ENCODE data around the gene PPP2R5B. TPM values are rescaled to one million over a fixed set of nuclear protein-coding genes. Genes with fewer than 3 reads are reported as not detected.

Gene PPP2R5B
- total and polyA plus RNA-seq, 9 of the 15 experiments (the other 6 are each of a cell fraction or from before 2014, with no cell fraction given), result 0.10 to 7.8 (median 3.3) TPM

DNA sequence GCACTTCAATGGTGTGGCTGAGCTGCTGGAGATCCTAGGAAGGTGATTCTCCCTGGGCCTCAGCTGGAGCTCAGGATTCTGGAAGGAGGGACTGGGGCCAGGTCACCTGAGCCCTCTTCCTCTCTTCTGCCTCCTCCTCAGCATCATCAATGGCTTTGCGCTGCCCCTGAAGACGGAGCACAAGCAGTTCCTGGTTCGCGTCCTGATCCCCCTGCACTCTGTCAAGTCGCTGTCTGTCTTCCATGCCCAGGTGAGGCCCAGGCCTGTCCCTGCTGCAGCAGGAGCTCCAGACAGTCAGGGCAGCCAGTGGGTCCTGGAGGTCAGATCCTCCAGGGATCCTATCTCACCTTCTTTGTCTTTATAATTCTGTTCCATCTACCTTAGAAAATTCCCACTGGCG, 5.9 kb downstream of the PPP2R5B start (continued):
- TF ChIP-seq POLR3A (IDR thresholded peaks at IDR 0.05; ENCODE audit: borderline replicate concordance, extremely low read depth, insufficient read depth, insufficient read length), result no peak
- TF ChIP-seq, protein P1, sequence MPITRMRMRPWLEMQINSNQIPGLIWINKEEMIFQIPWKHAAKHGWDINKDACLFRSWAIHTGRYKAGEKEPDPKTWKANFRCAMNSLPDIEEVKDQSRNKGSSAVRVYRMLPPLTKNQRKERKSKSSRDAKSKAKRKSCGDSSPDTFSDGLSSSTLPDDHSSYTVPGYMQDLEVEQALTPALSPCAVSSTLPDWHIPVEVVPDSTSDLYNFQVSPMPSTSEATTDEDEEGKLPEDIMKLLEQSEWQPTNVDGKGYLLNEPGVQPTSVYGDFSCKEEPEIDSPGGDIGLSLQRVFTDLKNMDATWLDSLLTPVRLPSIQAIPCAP (CRISPR knock-in tag; IDR thresholded peaks at IDR 0.05; ENCODE audit: borderline replicate concordance), result no peak
- TF ChIP-seq CTBP1 (IDR thresholded peaks at IDR 0.05; ENCODE audit: borderline replicate concordance), result no peak
- TF ChIP-seq ZKSCAN3 (CRISPR knock-in tag; IDR thresholded peaks at IDR 0.05), result no peak
- no peak for TF ChIP-seq MEIS2 (IDR thresholded peaks at IDR 0.05; ENCODE audit: partially characterized antibody)
- TF ChIP-seq ZNF140 (CRISPR knock-in tag; IDR thresholded peaks at IDR 0.05), result no peak
- no peak for TF ChIP-seq TAL1 (IDR thresholded peaks at IDR 0.05)
- TF ChIP-seq TSHZ1 (CRISPR knock-in tag; IDR thresholded peaks at IDR 0.05), result no peak
